Measurements from ENCODE around the gene MRPS12.

GRCh38 chr19:38894968-38895367 lies 35.8 kb upstream of the MRPS12 start:
- no peak for TF ChIP-seq CTCF (conservative IDR thresholded peaks at IDR 0.05; ENCODE audit: low read depth, low read length)
- TF ChIP-seq POLR2A (IDR thresholded peaks at IDR 0.05; ENCODE audit: low read depth, low read length), result no peak
- no peak for TF ChIP-seq BHLHE40 (IDR thresholded peaks at IDR 0.05; ENCODE audit: low read depth, low read length)
- no peak for TF ChIP-seq NFE2L2 (IDR thresholded peaks at IDR 0.05; ENCODE audit: low read depth, low read length)
- TF ChIP-seq RFX5 (IDR thresholded peaks at IDR 0.05; ENCODE audit: low read depth, low read length), result no peak
